ENCODE data around the gene SDS.

GRCh38 chr12:113370923-113371682 lies 32.6 kb downstream of the SDS start:
- TF ChIP-seq POLR2A (IDR thresholded peaks at IDR 0.05) (no peak), POLR2AphosphoS5 (IDR thresholded peaks at IDR 0.05) (no peak)
- TF ChIP-seq, protein P1, sequence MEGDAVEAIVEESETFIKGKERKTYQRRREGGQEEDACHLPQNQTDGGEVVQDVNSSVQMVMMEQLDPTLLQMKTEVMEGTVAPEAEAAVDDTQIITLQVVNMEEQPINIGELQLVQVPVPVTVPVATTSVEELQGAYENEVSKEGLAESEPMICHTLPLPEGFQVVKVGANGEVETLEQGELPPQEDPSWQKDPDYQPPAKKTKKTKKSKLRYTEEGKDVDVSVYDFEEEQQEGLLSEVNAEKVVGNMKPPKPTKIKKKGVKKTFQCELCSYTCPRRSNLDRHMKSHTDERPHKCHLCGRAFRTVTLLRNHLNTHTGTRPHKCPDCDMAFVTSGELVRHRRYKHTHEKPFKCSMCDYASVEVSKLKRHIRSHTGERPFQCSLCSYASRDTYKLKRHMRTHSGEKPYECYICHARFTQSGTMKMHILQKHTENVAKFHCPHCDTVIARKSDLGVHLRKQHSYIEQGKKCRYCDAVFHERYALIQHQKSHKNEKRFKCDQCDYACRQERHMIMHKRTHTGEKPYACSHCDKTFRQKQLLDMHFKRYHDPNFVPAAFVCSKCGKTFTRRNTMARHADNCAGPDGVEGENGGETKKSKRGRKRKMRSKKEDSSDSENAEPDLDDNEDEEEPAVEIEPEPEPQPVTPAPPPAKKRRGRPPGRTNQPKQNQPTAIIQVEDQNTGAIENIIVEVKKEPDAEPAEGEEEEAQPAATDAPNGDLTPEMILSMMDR (IDR thresholded peaks at IDR 0.05): no peak
